Pulmonary artery endothelial cell (primary cell): ENCODE results near the gene MYBBP1A. TPM values are rescaled to one million over a fixed set of nuclear protein-coding genes. Genes with fewer than 3 reads are reported as not detected.

Experiments used
- DNase-seq: peaks from one replicate; pipeline ENCODE4 v3.0.0-alpha.2; 2011; ENCODE audit warnings: low read depth, low spot score
- total RNA-seq: library from RNA; depleted of rRNA; stranded (reverse); fragments of >200 nt; gene quantifications from 2 replicates; pipeline ENCODE4 v1.2.3, GENCODE V29; 2014

The MYBBP1A gene
- total RNA-seq, 1 donor from 2014 or later = 64.8 TPM

DNA sequence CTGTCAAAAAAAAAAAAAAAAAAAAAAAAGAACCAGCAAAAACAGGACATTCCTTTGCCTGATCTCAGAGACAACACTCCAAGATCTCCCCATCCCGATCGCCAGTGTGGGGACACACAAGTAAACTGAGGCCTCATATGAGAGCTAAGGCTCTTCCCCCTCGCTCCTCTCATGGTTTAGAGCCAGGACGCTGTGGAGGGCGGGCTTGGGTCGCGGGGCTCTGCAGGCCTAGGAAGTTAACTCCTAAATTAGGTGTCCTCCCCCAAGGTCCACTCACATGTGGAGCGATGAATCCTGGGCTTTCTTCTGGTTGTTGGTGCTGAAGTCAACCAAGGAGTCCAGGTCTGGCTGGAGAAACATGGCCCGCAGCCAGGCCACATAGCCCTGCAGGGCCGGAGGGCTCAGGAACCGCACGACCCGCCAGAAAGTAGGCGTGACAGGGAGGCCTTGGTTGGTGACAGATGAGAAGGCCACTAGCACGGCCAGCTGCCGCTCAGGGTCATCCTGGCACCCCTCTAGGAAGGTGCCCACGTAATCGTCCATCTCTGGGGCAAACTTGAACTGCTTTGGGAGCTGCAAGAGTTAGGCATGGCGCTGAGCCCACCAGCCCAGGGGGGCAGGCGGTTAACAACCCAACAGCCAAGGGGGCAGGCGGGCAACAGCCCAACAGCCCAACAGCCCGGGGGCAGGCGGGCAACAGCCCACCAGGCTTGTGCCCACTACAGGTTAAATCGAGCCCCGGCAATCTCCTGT, 5.2 kb downstream of the MYBBP1A start:
- no peak for DNase-seq

DNA sequence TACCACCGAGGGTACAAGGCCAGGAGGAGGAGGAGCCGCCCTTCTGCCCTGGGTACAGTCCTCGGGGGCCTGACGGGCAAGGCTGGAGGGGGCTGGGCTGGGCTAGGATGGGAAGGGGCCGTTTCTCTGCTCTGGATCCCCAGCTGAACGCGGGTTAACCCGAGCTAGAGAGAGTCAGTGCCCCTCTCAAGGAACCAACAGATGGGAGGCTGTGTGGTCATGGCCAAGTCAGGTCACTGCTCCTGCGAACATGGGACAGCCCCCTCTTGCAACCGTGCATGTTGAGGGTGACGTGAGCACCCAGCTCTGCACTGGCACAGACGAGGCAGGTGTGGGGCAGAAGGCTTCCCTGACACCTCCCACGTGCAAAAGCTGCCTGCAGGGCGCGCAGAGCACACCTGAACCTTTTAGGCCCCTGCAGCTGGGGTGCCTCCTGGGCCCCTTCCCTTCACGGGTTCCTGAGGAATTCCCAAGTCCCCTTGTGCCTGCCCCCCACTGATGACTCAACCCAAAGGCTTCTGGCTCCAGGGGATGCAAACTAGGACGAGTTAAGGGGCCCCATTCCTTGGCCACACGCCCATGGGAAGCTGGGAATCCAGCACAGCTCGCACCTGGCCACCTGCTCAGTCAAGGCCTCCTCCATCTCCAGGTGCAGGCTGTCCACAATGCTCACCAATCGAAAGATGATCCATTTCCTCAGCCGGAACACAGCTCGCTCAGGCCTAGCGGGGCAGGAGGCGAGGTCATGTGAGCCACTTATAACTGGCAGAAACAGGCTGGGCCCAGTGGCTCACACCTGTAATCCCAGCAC, 6.3 kb downstream of the MYBBP1A start:
- DNase-seq = no peak

DNA sequence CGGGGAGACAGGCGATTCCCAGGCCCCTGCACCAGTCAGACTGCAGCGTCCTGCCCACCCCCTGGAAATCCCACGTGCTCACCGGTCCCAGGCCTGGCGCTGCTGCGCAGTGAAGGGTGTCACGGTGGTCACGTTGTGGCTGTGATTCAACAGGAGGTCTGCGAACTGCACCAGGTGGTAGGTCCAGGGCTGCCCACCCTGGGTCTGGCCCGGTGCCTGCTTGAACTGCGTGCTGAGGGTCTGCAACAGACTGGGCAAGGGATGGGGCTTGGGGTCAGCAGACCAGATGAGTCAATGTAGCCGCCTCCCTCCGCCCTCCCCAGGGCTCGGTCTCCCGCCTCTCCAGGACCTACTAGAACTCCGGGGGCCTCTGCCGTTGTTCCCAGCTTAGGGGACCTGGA, 7.1 kb downstream of the MYBBP1A start:
- no peak for DNase-seq

DNA sequence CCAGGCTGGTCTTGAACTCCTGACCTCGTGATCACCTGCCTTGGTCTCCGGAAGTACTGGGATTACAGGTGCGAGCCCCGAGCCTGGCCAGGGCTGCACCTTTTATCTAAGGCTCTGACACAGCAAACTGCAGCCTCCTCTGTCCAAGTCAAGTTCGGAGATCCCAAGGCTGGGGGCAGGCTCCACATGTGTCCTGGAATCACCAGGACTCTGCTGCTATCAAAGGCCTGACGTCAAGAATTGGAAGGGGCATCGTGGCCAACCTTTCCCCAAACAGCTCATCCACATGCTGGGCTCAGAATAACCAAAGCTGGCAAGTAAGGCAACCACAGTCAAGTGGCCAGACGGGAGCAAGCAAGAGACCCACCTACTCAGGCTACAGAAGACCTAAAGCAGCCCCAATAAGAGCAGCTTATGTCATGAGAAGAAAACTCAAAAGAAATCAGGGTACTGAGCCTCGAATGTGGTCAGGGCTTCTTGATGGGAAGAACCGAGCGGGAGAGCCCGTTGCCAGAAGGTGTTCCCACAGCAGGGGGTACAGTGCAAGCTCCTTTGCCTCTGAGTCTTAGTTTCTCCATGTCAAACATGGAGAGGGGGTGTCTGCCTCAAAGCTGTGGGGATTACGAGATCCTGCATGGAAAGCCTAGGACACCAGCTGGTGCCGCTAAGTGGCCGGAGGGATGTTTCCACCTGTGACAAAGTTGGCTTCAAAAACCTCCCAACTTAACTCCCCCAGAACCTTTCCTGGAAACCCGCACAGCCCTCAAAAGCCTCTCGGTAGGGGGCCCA, 7.9 kb downstream of the MYBBP1A start:
- DNase-seq = no peak

DNA sequence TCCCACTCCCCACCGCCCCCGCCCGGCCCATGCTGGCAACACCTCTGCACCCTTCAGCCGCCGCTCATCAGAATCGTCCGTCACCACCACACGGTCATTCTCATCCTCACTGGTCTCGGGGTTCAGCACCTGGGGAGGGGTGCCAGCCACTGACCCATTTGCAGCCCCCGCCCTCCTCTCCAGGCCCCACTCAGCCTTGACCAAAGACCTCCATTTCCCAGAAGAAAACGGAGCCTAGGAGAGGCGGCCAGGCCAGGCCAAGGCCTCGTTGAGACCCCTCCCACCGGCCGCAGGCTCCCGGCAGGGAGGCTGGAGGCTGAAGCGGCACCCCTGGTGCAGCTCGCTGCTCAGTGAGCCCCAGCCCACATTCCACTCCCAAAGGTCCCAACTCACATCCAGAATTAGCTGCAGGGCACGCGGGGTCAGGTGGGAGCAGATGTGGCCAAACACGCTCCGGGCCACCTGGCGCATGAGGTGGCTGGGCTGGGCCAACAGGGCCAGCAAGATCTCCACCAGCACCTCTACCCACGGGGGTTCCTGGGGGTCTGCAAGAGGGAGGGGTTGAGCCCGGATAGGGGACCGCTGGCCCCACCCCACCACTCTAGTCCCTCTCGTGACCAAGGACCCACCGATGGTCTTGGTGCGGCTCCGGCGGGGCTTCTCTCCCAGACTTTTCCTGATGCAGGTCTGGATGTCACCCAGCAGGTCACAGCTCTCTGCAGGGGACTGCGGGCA, 9.8 kb downstream of the MYBBP1A start:
- no peak for DNase-seq

DNA sequence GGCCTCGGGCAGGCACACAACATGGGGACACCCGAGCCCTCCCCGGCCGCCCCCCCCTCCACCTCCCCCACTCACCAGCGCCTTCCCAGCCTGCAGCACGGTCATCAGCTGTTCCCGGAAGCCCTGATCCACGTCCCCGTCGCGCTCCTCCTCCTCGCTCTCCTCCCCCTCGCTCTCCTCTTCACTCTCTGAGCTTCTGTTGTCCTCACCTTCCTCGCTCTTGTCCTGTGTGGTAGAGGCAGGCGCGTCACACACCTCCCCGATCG, 10.3 kb downstream of the MYBBP1A start:
- DNase-seq = no peak

DNA sequence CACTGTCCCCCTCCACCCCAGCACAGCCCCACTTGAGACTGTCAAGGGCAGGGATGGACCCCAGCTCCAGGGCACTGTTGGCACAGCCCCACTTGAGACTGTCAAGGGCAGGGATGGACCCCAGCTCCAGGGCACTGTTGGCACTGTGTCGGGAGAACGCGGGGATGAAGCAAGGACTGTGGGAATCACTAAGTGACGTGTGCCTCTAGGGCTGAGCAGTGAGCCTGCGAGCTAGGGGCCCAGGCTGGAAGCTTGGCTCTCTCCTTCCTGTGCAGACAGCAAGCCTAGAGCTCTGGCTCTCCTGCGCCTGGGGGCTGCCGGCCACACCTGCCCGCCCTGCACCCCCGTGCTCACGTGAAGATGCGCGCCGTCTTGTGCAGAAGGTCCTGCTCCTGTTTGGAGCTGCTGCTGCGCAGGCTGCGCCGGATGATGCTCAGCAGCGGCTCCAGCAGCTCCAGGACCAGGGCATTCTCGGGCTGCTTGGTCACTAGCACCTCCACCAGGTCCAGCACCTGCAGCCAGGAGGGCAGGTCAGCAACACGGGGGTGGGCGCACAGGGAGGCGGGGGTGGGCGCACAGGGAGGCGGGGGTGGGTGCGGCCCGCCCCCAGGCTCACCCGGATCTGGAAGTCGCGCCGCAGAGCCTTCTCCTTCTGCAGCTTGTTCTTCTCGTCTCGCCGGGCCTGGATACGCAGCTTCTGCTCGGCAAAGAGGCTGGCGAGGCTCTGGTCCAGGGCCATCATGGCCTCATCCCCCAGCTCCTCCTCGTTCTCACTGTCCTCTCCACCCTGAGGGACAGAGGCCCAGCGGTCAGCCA, 10.8 kb downstream of the MYBBP1A start:
- no peak for DNase-seq

DNA sequence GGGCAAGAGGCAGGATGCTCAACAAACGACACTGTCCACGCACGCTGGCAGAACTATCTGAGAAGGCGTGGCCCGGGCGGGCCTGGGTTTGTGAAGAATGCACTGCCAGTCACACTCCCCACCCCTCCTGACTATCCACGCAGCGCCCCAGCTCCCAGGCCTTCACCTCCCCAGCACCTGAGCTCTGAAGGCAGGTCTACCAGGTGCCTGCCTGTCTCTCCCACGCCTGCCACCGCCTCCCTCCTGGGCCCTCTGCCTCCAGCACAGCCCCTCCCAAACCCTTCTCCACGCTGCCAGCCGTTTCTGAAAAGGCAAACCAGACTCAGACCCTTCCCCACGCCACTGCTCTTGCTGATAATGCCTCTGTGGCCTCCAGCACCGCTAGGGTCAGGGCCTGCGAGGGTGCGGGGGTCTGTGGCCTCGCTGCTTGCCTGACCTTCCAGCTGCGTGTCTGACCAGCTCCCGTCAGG, 11.6 kb downstream of the MYBBP1A start:
- no peak for DNase-seq

DNA sequence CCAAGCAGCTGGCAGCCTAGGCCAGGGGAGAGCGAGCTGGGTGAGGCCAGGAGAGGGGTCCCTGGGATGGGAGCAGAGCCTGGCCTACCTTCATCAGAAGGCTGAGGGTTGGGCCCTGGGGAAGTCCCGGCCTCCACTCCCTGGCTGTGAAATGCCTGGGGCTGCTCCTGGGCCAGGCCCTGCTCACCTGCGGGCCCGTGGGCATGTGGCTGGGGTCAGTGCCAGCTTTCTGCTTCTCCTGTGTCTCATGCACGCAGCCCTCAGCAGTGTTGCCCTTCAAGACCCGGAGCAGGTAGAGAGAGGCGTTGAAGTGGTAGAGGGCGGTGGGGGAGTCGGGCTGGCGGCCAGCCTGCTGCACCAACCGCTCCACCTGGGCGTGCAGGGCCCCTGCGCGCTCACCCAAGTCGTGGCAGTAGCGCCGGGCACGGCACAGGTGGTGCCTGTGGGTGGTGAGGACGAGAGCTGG, 12.4 kb downstream of the MYBBP1A start:
- DNase-seq = no peak

DNA sequence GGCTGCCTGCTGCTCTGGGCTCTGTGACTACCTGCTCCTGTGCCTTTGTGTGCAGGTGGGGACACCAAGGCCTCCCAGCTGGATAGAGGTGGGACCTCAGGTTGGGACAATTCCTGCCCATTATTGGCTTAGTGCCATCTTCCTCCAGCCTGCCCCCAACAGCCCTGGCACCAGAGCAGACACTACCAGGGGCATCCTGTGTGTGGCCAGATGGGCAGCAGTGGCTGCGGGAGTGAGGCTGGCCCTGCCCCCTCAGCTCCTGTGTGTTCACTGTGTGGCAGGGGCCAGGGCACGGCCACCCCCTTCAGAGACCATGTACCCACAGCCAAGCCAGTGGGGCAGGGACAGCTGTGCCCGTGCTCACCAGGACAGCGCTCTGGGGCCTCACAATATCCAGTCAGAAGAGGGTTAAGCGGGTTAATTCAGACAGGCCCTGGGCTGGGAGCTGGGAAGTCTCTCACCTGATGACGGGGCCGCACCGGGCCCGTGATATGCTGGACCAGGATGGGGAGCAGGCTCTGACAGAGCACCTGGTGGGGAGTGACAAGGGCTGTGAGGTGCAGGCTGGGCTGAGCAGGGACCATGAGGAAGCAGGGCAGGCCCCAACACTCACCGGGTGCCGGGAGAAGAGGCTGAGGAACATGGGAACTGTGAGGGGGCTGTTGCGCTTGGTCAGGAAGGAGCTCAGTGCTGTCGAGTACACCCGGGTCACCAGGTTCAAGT, 13.0 kb downstream of the MYBBP1A start:
- no peak for DNase-seq

DNA sequence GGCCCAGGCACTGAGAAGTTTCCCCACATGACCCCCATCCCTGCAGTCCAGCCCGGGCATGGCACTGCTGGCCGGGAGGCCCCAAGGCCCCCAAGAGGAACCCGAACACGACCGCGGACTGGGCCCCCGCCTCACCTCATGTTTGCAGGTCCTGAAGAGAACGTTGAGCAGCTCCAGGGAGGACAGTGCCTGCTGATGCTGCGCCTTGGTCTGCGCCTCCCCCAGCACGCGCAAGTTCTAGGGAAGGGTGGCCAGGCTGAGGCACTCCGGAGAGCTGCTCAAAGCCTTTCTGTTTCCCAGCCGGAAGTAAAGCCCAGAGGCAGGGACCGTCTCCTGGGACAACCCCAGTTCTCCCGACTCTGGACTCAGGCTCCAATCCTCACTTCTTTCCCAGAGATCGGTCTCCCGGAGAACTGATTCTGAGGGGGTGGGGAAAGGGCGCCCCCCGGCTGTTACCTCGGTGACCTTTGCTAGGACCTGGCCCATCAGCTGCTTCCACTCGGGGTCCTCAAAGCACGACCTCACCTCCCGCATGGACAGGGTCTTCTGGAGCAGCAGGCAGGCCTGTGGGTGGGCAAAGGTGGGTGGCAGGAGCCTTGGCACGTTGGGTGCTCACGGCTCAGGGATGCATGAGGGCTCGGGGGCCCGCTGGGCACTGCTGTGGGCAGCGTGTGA, 13.7 kb downstream of the MYBBP1A start:
- DNase-seq = no peak

DNA sequence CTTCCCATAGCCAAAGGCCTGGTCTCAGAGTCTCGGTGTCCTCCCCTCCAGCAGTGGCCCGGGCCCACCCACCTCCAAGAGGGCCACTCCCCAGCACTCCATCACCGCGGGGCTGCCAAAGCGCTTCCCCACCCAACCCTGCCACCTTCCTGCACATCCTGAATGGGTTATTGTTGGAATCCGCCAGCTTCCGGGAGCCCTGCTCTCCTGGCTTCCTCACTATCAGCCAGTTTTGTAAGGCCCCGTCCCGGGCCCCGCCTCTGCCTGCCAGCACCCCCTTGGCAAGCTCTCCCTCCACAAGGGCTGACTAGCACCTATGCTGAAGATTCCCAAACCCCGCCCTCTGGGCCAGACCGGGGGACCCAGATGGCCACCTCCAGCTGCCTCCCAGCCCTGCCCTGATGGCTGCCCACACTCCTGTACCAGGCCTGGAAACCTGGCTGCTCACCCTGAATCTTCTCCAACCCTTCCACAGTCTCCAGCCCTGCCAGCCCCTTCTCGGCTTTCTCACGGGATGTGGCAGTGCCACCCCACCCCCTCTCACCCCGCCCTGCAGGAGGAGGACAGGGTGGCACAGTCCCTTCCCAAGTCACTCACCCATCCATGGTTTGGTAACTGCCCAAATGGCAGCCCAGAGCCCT, 14.4 kb downstream of the MYBBP1A start:
- DNase-seq = no peak

DNA sequence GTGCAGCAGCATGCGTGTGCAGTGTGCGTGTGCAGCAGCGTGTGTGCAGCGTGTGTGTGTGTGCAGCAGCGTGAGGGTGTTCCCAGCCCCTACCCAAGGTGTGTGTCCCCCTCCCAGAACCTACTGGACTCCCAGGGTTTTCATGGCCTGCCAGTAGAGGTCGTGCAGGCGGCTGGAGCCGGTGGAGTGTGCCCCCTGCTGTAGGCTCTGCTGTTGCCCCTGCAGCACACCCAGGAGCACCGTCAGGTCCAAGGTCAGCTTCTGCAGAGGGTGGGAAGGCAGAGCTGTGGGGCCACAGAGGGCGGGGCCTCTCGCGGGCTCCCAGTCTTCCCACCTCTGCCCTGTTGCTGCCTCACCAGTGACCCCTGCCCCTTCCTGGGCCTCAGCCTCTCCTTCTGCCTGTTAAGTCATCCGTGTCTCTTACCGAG, 14.9 kb downstream of the MYBBP1A start:
- DNase-seq = no peak

DNA sequence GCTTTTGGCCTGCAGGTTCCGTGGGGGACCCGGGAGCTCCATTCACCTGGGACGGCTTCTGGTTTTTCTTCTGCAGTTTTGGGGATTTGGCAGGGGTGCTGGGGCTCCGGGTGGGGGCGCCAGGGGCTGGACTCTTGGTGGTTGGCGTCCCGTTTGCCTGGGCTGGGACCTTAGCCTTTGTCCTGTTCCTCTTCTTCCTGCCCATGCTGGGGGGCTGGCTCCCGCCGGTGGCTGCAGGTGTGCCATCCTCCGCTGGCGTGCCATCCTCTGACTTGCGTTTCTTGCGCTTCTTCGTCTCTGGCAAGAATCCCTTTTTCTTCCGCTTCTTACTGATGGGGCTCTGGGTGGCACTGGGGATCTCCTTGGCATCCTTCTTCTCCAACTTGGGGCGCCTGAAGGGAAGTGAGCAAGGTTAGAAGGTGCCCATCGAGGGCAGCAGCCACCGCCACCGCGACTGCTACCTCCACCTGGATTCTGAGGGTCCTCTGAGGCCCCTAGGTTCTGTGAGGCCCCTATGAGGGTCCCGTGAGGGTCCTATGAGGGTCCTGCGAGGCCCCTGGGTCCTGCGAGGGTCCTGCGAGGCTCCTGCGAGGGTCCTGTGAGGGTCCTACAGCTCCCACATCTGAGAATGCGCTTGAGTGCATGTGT, 15.5 kb downstream of the MYBBP1A start:
- no peak for DNase-seq

DNA sequence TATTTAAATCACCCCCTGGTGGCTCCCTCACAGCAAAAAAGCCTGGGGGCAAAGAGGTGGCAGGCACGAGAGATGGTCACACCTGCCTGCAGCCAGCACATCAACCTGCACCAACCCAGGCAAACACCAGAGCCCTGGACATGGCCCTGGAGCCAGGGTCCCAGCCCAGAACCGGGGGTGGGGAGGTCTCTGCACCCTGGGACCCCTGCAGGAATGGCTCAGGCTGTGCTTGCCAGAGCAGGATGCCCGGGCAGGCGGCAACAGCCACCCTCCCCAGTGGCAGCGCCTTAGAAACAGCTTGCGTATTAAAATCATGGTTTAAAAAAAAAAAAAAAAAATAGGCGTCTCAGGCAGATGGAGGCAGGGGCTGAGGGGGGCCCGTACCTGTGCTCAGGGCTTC, 16.2 kb downstream of the MYBBP1A start:
- no peak for DNase-seq

DNA sequence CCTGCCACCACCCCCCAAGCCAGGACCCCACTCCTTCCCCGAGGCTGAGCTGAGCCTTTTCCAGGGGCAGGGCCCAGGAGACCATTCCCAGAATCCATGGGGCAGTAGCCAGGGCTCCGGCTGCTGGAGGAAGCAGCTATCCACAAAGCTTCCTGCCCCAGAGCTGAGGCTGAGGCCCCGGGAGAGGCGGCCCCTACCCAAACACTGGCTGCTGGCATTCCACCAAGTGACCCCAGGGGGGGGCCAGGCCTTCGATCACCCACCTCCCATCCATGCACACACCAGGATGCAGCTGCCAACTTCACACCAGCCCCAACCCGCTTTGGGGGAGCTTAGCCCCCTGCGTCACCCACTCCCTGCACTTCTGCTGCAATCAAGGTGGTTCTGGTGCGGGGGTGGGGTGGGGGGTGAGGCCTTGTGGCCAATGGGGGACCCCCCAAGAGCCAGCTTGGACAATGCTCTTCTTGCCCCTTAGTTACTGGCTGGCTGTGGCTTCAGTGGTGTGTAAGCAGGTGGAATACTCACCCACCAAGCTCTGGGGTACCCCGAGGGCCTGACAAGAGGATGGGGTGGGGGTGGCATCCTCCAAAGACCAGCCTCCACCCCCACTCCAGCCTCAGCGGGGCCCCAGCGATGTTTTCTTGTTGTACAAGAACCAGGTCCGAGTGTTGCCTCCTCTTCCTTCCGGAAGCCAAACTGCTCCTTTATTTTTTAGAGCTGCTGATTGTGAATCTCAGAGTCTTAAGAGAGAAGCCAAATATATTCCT, 16.8 kb downstream of the MYBBP1A start:
- DNase-seq = no peak

DNA sequence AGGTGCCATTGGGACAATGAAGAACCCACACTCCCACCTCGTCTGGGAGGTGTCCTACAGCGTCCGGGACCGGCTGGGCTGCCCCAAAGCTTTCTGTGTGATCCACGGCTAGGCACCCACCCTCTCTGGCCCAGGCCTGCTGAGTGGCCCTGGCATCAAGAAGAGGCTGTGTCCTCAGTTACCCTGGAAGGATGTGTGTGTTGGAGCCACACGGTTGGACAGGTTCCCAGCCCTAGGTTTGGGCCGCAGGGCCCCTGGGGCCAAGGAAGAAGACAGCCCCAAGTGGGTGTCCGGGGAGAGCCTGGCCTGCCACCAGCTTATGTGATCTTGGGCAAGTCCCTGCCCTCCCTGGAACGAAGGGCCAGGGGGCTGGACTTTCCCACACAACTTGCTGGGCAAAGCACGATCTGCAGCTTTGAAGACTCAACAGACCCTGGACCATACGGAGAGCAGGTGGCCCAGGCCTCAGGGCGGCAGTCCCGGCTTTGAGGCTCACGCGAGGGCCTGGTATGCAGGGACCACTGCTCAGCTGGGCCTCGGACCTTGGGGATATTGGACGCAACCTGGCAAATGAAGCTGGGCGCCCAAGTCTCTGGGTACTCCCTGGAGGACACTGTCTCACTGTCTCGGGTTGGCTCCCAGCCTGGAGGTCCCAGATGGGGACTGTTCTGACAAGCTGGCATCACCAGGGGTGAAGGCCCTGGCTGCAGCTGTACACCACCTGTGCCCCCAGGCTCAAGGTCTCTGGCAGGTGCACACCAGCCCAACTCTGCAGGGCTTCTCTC, 17.5 kb downstream of the MYBBP1A start:
- no peak for DNase-seq
